Activated CD4-positive, alpha-beta T cell treated with anti-CD3 and anti-CD28 coated beads, Interleukin-10, Interleukin-2, amounts not matched to agents 100 ng/mL and 50 ng/mL, durations not matched to agents 16 hours and 8 hours (primary cell): ENCODE results near the gene FMNL1.
A peak's percentile ranks its signal among the peaks of the same experiment; 100 is the strongest.

ENCODE experiments used
- DNase-seq: peaks from one replicate; pipeline ENCODE4 v3.0.0-alpha.2; 2020

FMNL1 gene

DNA sequence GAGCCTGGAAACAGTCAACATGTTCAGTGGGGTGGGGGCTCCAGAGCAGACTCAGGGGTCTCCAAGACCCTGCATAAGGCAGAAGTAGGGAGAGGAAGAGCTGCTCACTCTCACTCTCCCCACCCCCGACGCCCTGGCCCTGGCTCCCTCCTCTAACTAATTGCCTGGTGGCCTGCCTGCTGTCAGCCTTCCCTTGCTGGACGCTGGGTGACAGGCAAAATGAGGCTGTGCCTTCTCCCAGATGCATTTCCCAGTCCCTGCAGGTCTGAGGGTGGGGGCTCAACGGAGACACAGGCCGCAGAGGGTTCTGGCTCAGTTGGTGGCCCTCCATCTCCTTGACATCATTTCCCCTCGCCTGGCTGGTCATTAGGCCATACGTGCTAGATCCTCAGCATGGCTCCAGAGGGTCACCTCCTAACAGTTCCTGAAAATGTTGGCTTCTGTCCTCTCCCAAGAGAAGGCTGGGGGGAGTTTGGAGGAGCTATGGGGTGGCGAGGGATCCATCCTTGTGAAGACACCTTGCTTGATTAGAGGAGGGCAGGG lies 1.4 kb downstream of the FMNL1 start:
- peak; percentile 32 for DNase-seq

DNA sequence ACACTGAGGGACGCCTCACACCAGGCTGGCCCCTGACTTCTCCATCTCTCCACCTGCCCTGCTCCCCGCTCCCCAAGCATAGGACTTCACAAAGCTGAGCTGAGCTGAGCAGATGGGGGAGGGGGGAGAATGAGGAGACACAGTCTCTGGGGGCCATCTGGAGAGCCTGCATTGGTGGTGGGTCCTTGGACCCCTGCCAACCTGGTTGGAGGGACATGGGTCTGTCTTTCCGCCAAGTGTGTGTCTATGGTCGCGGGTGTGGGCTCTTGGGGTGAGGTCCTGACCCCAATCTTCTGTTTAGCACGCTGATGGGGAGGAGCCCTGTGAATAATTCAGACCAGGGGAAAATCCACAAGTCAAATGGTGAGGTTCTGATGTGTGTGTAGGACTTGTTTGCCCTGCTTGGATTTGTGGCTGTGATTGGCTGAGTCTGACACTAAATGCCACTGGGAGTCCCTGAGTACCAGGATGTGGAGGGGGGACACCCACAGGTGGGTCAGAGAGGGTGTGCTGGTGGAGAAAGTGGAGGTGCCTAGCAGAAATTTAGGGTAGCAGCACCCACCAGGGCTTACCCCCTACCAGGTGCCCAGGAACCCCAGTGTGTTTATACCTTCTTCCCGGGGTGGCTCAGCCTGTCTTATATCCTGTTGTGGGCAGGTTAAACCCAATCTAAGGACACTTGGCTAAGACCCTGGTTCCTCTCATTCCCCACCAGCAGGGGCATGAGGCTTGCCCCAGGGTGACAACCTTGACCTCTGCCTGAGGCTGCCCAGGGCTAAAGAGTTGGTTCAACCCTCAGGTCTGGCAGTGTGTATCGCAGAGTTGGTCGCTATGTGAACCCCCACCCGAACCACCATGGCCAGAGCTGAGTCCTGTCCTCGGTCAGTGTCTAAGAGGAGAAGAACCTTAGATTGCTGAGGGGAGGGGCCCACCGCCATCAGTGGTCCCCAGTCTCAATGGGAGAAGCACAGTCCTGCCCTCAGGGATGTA lies 2.1 kb downstream of the FMNL1 start:
- peak; percentile 88 for DNase-seq

DNA sequence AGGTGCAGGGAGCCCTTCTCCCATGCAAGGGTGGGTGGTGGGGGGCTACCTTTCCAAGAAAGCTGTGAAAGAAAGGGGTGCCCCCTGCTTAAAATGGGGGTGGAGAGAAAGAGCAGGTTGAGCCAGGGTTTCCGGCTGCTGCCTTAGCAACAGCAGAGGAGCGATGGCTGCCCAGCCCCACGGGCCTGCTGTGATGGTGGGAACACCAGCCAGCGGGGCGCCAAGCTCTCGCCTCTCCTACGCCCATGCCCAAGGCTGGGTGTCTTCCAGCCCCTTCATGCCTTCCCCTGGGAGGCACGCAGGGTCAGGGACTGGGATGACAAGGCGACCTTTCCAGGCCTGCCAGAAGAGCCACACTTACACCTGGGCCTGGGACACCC lies 3.0 kb downstream of the FMNL1 start:
- DNase-seq, result peak; percentile 56

DNA sequence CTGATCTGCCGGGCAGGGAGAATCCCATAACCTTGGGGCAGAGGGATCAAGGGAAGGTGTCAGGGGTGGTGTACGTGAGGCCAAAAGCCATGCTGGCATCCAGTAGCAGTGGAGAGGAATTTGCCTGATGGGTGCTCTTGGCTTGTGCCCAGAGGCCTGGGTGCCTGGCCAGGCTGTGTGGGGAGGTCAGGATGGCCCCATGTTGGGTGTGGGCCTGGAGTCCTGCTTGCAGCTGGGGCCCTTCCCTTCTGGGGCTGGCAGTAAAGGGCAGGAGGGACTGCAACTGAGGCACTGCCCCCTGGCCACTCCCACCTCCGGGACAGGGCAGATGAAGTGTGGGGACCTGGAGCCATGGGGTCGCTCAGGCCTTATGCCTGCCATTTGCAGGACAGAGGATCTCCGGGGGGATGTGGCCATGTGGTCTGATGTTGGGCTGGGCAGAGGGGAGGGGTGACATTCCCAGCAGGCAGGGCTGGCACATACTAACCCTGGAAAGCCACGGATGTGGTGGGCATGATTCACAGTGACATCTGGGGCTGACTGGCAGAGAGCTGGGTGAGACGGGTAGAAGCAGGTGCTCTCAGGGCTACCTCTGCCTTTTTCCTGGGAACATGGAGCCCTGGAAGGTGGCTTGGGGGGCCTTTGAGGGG lies 3.5 kb downstream of the FMNL1 start:
- DNase-seq, result peak; percentile 82

DNA sequence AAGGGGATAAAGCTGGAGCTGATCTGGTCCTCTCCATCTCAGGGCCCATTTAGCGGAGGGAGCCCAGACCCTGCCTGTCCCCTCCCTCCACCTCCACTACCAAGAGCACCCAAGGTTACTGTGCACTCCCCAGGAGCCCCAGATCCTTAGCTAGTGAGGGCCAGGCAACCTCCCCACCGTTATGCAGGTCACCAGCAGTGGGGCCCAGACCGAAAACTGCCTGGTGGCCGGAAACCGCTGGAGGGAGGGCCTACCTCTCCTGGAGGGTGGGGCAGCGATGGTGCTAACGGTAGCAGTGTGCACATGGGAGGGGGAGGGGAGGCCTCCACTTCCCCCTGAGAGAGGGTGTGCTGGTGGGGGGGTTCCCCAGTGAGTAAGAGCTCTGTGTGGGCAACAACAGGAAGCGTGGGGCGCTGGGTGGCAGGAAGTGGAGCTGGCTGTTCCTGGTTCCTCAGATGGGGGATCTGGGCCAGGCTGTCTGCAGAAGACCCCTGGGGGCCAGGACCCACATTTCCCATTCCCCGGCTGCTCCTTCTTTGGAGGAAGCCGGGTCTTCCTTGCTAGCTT lies 4.4 kb downstream of the FMNL1 start:
- DNase-seq, result peak; percentile 99

DNA sequence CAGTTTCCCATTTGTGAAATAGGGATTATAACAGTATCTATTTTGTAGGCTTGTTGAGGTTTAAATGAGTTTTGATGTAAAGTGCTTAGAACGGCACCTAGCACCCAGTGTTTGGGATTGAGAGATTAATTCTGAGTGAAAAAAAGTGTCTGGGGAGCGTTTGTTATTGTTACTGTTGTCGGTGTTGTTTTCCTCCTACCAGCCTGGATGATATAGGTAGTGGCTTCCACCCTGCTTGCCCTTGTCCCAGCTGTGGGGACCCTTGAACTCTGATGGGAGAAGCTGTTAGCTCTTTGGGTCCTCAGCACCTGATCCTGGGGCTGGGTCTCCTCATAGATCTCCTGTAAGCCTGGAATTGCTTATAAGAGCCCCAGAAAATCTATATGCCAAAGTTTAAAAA lies 4.9 kb downstream of the FMNL1 start:
- DNase-seq, result no peak

DNA sequence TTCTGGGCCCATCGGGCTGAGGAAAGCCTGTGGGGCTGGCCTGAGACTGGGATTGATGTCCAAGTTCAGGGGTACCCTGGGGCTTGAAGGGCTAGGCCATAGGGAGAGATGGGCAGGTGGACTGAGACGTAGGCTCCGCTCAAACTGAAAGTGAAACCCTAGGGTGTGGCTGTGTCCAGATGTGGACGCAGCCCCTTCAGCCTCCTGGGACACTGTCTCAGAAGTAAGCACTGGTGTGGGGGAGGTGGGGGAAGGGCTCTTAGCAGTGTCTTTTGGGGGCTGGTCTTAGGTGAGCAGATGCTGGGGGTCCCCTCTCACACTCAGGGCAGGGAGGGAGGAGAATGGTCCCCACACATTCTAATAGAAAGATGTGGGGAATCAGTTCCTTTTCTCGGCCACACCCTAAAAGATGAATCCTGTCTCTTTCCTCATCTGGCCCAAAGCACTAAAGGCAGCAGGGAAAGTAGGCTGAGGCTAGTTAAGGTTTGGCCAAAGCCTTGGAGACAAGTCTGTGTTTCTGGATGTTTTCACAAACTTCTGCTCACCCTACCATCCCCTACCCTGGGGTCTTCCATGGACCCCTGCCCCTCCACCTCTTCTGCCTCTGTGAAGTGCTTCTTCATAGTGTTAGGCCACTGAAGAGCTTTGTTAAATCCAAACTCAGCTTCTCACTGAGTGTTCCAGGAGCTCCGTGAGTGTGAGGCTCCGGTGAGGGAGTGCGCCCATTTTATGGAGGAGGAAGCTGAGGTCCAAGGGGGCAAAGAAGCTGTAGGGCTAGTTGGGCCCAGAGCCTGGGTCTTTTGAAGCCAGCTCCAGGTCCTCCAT lies 5.6 kb downstream of the FMNL1 start:
- peak; percentile 59 for DNase-seq

DNA sequence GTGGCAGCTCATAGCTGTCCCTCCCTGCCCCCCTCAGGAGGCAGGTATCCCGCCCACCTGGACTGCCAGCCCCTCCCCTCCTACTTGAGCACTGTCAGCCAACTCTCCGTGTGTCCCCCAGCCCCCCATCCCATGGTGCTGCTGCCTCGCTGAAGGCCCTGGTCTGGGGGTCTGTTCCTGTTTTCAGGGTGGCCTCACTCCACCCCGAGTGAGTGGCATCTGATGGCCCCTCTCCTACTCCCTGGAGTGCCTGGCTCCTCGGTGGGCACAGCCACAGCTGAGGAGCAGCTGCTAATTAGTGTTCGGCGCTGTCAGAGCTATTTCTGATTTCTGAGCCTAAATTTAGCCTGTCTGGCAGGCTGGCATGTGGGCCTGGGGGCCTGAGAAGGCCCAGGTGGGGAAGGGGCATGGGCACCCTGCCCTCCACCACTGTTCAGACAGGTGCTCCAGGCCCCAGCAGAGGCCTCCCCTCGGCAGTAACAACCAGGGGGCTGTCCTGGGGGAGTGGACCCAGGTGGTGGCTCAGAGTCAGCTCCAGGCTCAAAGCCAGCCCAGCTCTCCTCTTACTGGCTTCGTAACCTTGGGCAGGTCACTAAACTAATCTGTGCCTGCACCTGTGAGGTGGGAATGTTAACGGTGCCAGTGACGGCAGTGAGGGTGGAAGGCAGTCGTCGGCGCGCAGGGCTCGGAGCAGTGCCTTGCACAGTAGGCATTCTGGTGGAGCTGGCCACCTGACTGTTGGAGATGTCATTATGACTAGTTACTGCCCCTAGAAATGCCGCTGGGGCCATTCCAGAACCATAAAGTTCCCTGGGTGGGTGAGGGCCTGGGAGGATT lies 6.5 kb downstream of the FMNL1 start:
- DNase-seq, result peak; percentile 49

DNA sequence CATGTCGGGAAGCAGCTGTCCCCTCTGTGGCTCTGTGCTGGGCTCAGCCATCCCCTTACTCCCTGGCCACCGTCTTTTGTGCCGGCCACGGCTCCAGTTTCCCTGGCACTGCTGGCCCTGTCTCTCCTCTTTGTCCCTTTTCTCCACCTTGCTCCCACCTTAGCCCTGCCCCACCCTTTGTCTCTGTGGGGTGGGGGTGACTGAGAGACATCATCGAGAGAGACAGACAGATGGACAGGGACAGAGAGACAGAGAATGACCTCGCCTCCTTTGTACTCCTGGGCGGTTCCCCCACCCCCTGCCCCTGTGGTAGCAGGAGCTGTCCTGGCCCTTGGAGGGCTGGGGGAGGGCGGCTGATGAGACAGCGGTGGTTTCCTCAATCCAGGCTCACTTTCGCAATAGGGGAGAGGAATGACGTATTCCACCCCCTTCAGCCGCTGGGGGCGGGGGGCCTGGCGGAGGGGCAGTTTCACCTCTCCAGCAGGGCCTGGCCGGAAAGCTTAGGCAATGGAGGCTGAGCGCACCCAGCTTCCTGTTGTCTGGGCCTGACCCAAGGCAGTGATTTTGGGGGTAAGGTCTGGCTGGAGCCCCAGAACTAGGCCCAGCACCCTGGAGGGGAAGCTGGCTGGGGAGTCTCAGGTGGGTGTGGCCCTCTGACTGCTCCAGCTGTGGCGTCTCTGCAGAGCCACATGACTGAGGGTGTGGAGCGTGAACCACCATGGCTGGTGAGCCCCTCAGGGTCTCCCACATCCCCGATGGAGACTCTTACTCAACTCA lies 7.3 kb downstream of the FMNL1 start:
- peak; percentile 97 for DNase-seq

DNA sequence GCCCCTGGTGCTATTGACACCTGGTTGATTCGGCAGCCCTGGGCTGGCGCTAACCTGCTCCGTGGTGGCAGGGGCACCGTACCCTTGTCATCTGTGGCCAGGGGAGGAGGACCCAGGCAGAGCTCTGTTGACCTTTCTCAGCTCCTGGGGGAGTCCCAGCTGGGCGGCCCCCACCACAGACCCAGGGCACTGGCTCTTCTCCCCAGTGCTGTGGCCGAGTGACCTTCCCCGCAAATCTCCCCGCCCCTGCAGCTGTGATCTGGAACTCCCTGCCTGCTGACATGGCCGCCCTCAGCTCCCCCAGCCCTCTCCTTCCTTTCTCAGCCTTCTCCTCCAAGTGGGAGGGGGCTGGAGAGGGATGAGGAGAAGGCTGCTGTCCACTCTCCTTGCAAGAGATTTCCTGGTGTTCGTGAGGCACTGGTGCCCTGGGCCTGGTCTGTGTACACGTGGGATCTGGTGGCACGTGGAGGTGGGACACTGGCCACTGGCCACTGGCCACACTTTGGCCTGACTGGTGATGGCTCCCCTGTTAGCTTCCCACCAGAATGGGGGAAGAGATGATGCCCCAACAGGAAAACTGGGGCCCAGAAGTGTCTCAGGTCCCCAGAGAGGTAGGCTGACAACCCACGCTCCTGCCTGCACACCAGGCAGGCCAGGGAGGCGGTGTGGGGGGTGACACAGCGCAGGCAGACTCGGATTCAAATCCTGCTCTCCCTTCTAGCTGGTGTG lies 8.2 kb downstream of the FMNL1 start:
- peak; percentile 38 for DNase-seq

DNA sequence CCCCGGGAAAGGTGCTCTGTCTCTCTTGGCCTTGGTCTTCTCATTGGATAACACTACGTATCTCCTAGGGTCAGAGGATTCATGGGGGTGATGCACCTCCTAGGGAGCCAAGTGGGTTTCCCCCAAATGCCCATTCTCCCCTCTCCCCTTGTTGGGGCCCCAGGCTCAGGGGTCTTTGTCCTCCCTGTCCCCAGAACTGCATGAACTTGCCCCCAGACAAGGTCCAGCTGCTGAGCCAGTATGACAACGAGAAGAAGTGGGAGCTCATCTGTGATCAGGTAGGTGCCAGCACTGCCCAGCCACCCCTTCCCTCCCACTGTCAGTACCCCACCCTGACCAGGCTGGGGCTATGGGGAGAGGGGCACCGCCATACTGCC lies 8.7 kb downstream of the FMNL1 start:
- DNase-seq, result no peak

DNA sequence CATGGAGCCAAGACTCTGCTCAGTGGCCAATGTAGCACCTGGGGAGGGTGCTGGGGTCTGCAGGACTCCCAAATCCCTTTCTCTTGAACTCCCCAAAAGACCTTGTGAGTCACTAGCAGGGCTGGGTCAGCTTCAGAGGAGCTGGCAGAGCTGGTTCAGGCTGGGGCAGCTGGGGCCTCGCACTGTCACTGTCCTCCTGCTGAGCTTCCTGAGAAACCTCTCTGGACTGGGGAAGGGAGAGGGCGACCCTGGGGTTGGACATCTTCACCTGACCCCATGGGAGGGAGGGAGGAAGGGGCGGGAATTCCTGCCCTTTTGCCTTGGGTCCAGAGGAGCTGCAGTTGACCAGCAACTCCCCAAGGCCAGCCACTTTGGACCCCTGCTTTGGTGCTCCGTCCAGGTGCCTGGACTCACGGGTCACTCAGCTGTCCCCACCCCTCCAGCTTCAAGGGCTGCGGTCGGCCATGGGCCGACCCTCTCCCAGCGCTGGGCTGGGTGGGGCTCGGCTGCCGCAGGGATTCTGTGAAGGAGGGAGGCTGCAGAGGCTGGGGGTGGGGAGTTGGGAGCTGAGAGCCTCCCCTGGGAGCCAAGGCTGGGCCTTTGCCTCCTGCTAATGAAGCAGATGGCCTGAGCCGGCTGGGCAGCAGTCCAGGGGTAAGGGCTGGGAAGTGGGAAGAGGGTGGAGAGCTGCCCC lies 9.2 kb downstream of the FMNL1 start:
- no peak for DNase-seq

DNA sequence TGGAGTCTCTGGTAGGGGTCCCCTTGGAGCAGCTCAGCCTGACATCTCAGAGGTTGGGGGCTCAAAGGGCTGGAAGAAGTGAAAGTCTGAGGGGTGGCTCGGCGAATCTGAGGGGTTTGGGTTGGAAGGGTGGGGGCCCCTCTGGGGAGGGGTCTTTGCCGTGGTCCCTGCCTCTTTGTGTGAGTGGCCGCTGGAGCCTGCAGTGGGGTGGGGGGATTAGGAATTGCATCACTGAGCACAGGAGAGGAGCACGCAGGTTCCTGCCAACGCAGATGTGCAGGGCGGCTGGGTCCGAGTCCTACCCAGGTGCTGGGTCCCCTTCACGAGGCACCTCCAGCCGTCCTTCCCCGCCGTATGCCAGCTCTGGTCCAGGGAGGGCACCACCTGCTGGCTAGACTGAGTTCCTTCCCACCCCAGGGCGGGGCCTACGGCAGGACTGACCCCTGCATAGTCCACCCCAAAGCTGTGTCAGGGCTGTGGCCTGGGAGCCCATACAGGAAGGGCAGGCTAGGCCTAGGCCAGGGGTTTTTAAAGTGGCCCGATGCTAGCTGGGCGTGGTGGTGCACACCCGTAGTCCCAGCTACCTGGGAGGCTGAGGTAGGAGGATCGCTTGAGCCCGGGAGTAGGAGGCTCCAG lies 9.9 kb downstream of the FMNL1 start:
- DNase-seq, result no peak

DNA sequence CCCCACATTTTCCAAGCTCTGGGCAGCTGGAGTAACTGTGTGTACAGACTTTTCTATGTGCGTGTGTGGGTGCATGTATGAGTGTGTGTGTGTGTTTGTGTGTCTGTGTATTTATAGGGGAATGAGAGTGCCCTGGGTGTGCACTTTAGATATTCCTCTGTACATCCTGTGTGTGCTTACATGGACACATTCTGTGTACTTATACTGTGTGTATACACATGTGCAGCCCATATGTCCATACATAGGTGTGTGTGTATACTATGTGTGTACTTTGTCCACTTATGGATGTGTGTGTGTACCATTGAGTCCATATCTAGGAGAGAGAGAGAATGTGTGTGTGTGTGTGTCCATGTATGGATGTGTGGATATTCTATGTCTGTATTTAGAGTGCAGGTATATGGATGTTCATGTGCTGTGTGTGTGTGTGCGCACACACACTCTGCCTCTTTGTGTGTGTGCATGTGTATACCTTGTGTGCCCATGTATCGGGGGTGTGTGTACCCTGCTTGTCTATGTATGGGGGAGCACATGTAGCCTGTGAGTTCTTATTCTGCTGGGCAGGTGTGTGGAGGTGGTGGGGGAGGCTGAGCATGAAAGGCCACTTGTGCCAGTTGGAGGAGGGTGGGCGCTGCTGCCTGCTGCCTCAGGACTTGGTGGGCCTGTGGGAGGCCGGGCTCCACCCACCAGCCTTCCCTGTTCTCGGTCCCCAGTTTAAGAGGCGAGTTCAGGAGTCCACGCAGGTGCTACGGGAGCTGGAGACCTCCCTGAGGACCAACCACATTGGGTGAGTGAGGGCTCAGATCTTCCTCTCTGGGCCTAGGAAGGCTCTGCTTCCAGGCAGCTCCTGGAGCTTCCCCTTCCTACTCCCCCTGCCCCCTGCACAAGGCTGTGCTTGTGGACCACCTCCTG lies 11.1 kb downstream of the FMNL1 start:
- DNase-seq, result no peak

DNA sequence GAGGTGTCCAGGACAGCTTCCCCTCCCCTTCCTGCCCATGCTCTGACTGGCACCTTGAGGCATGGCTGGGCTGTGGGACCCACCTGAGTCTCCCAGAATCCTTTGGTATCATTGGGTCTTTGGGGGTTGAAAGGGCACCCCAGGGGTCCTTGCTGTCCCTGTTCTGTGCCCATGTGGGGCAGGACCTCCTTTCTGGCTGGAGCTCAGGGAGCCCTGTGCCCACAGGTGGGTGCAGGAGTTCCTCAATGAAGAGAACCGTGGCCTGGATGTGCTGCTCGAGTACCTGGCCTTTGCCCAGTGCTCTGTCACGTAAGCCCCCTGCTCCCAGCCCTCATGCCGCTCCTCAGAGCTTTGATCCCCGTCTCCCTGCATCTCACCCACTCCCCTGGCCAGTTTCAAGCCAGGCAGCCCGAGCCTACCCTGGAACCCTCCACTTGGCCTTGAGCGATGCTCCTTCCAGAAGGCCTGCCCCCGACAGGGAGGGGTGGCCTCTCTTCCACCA lies 11.8 kb downstream of the FMNL1 start:
- no peak for DNase-seq

DNA sequence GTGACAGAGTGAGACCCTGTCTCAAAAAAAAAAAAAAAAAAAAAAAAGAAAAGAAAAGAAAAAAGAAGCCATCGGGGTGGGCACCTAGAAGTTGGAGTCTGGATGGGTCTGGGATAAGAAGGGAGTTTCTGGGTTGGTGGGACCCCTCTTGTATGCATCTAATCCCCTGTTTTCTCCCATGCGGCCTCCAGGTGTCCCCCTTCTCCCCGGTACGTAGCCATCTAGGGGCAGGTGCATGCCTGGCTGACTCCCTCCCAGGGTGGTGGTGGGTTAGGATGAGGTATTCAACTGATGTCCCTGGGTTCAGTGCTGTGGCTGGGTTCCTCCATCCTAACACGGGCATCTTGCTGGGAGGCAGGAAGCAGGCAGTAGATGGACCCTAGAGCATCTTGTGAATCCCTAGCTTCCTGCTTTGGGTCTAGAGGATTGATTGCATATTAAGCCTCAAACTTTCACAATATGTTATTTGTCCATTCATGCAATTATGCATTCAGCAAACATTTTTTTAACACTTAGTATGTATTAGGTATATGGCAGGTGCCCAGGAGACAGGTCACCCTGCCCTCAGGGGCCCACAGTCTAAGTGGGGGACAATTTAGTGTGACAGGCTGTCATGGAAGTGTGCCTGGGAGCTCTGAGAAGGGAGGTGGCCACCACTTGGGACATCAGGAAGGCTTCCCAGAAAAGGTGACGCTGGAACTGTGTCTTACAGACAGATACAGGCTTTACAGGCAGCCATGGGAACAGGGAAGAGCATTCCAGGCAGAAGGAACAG lies 13.1 kb downstream of the FMNL1 start:
- DNase-seq, result peak; percentile 57
